Measurements from ENCODE around the gene OAF. TPM values are rescaled to one million over a fixed set of nuclear protein-coding genes. Genes with fewer than 3 reads are reported as not detected.
A peak's percentile ranks its signal among the peaks of the same experiment; 100 is the strongest.

Gene OAF
- total and polyA plus RNA-seq, 9 of the 15 experiments (the other 6 are each of a cell fraction or from before 2014, with no cell fraction given): 1.1 to 21.6 (median 7.5) TPM

- TF ChIP-seq, protein P1, sequence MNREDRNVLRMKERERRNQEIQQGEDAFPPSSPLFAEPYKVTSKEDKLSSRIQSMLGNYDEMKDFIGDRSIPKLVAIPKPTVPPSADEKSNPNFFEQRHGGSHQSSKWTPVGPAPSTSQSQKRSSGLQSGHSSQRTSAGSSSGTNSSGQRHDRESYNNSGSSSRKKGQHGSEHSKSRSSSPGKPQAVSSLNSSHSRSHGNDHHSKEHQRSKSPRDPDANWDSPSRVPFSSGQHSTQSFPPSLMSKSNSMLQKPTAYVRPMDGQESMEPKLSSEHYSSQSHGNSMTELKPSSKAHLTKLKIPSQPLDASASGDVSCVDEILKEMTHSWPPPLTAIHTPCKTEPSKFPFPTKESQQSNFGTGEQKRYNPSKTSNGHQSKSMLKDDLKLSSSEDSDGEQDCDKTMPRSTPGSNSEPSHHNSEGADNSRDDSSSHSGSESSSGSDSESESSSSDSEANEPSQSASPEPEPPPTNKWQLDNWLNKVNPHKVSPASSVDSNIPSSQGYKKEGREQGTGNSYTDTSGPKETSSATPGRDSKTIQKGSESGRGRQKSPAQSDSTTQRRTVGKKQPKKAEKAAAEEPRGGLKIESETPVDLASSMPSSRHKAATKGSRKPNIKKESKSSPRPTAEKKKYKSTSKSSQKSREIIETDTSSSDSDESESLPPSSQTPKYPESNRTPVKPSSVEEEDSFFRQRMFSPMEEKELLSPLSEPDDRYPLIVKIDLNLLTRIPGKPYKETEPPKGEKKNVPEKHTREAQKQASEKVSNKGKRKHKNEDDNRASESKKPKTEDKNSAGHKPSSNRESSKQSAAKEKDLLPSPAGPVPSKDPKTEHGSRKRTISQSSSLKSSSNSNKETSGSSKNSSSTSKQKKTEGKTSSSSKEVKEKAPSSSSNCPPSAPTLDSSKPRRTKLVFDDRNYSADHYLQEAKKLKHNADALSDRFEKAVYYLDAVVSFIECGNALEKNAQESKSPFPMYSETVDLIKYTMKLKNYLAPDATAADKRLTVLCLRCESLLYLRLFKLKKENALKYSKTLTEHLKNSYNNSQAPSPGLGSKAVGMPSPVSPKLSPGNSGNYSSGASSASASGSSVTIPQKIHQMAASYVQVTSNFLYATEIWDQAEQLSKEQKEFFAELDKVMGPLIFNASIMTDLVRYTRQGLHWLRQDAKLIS (CRISPR knock-in tag; IDR thresholded peaks at IDR 0.05): no peak
- TF ChIP-seq TEAD2 (tag; IDR thresholded peaks at IDR 0.05): no peak
- peak; percentile 96 for TF ChIP-seq SUPT5H (IDR thresholded peaks at IDR 0.05)
- TF ChIP-seq ARHGAP35 (IDR thresholded peaks at IDR 0.05; ENCODE audit: partially characterized antibody): peak; percentile 65
- 0 out of 2 replicates have a peak, but pooled peaks have one; percentile 28 for TF ChIP-seq GTF2A2 (tag; IDR thresholded peaks at IDR 0.05)
- 0 out of 2 replicates have a peak, but pooled peaks have one; percentile 3 for TF ChIP-seq SMC3 (conservative IDR thresholded peaks at IDR 0.05; ENCODE audit: insufficient read depth, low read depth, low read length)
- peak; percentile 41 for TF ChIP-seq RBM39 (optimal IDR thresholded peaks at IDR 0.05; ENCODE audit: low read depth, low read length)
- TF ChIP-seq ZBTB7A (IDR thresholded peaks at IDR 0.05; ENCODE audit: borderline replicate concordance, control insufficient read depth, low read depth, low read length): 0 out of 2 replicates have a peak, but pooled peaks have one; percentile 35
- TF ChIP-seq, protein P2, sequence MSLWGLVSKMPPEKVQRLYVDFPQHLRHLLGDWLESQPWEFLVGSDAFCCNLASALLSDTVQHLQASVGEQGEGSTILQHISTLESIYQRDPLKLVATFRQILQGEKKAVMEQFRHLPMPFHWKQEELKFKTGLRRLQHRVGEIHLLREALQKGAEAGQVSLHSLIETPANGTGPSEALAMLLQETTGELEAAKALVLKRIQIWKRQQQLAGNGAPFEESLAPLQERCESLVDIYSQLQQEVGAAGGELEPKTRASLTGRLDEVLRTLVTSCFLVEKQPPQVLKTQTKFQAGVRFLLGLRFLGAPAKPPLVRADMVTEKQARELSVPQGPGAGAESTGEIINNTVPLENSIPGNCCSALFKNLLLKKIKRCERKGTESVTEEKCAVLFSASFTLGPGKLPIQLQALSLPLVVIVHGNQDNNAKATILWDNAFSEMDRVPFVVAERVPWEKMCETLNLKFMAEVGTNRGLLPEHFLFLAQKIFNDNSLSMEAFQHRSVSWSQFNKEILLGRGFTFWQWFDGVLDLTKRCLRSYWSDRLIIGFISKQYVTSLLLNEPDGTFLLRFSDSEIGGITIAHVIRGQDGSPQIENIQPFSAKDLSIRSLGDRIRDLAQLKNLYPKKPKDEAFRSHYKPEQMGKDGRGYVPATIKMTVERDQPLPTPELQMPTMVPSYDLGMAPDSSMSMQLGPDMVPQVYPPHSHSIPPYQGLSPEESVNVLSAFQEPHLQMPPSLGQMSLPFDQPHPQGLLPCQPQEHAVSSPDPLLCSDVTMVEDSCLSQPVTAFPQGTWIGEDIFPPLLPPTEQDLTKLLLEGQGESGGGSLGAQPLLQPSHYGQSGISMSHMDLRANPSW (CRISPR knock-in tag; IDR thresholded peaks at IDR 0.05): no peak
- no peak for TF ChIP-seq BRF2 (IDR thresholded peaks at IDR 0.05; ENCODE audit: borderline replicate concordance, insufficient read depth, insufficient read length)
- TF ChIP-seq HNRNPL (IDR thresholded peaks at IDR 0.05; ENCODE audit: low read depth, low read length): 0 out of 2 replicates have a peak, but pooled peaks have one; percentile 30
- TF ChIP-seq MCM2 (IDR thresholded peaks at IDR 0.05; ENCODE audit: low read depth): no peak
- TF ChIP-seq ATF3 (IDR thresholded peaks at IDR 0.05): no peak
- TF ChIP-seq ATF3 (CRISPR knock-in tag; conservative IDR thresholded peaks at IDR 0.05): 0 out of 2 replicates have a peak, but pooled peaks have one; percentile 41
- peak; percentile 78 for TF ChIP-seq ZNF316 (IDR thresholded peaks at IDR 0.05)
- TF ChIP-seq ZKSCAN1 (IDR thresholded peaks at IDR 0.05; ENCODE audit: low read depth, low read length): no peak; the same call in 1 of the 2 replicates
- TF ChIP-seq STAT5A (IDR thresholded peaks at IDR 0.05; ENCODE audit: borderline replicate concordance, low read length): 0 out of 2 replicates have a peak, but pooled peaks have one; percentile 40
- no peak for TF ChIP-seq NCOA1 (IDR thresholded peaks at IDR 0.05; ENCODE audit: low read depth)
Measured at GRCh38 chr11:120236169-120237107, 25.6 kb downstream of the OAF start (continued).

Data from K562 (cell line).